Measurements from ENCODE around the gene SETBP1.

- TF ChIP-seq POLR2AphosphoS5 (IDR thresholded peaks at IDR 0.05; ENCODE audit: borderline replicate concordance, low read depth, low read length) (no peak), EZH2 (IDR thresholded peaks at IDR 0.05) (no peak), FOXP2 (optimal IDR thresholded peaks at IDR 0.05; ENCODE audit: control extremely low read depth, extremely low read length, insufficient read depth) (no peak)
Measured at GRCh38 chr18:44643004-44643403, 37.7 kb upstream of the SETBP1 start.

Measured in SK-N-MC (cell line).